A549 (cell line): Measurements from ENCODE around the gene HMX1. TPM values are rescaled to one million over a fixed set of nuclear protein-coding genes. Genes with fewer than 3 reads are reported as not detected.

ENCODE experiments used
- ATAC-seq, 2 experiments: fragments of 200-7000 bp in 1 of 2; fragments of >200 bp in 1 of 2; cut with Nextera tagmentation in 1 of 2; cut with Tn5 transposase in 1 of 2; 3 replicates each; pipeline versions ENCODE4 v1.8.0 to v1.9.1; 2018 to 2020; ENCODE audit warnings: mild to moderate bottlenecking in 1 of 2, moderate library complexity in 1 of 2
- CTCF ChIA-PET: fragments of 300-600 bp; sonication (Branson Sonifier 250); formaldehyde crosslinking; extraction: SDS; loops from one replicate; lab custom pipeline; 2021; ENCODE audit warnings: antibody characterized with exemption, inconsistent platforms; lab: Yijun Ruan, JAX
- POLR2A ChIA-PET: fragments of 350-600 bp; formaldehyde crosslinking; extraction: SDS; loops from one replicate; lab custom pipeline; 2021; ENCODE audit warnings: antibody characterized with exemption, inconsistent platforms; lab: Yijun Ruan, JAX
- DNase-seq, 2 experiments: peaks; one replicate each; pipeline versions ENCODE4 v3.0.0 to v3.0.0-alpha.2; 2011 to 2016; ENCODE audit warnings: low read depth in 1 of 2, low spot score in 1 of 2
- FAIRE-seq: peaks from 2 replicates; lab custom pipeline; 2011; peaks lifted over from hg19 to GRCh38; lab: Jason Lieb, UNC
- H3K27ac ChIP-seq, 2 experiments: fragments of >200 bp; sonication (Bioruptor Twin); formaldehyde crosslinking; 3 replicates each; pipeline ENCODE4 v1.5.1; 2016 to 2017
- H3K4me1 ChIP-seq: fragments of >200 bp; sonication (Bioruptor Twin); formaldehyde crosslinking; 3 replicates; pipeline ENCODE4 v1.6.1; 2016
- H3K4me2 ChIP-seq: fragments of >200 bp; sonication (Bioruptor Twin); formaldehyde crosslinking; 3 replicates; pipeline ENCODE4 v1.6.1; 2016
- H3K4me3 ChIP-seq: fragments of >200 bp; sonication (Bioruptor Twin); formaldehyde crosslinking; 3 replicates; pipeline ENCODE4 v1.5.1; 2016
- H3K9me3 ChIP-seq: fragments of >200 bp; sonication (Bioruptor Twin); formaldehyde crosslinking; 3 replicates; pipeline ENCODE4 v1.6.1; 2016
- BHLHE40 ChIP-seq: IDR thresholded peaks from 2 replicates; pipeline ENCODE4 v1.6.1; 2012; ENCODE audit warnings: low read depth, low read length, inconsistent platforms
- CBX2 ChIP-seq: fragments of 200-600 bp; sonication (generic); IDR thresholded peaks from 2 replicates; pipeline ENCODE4 v1.6.1; 2016; ENCODE audit warnings: low read depth, mild to moderate bottlenecking, borderline replicate concordance
- CHD4 ChIP-seq: fragments of 200-600 bp; sonication (generic); IDR thresholded peaks from 2 replicates; pipeline ENCODE4 v1.6.1; 2016; ENCODE audit warnings: antibody characterized with exemption, mild to moderate bottlenecking, borderline replicate concordance
- EHF ChIP-seq: fragments of 250-450 bp; sonication (Bioruptor Pico); IDR thresholded peaks from 2 replicates; pipeline ENCODE4 v1.5.0; 2020; ENCODE audit warnings: mild to moderate bottlenecking
- EP300 ChIP-seq, 2 experiments: fragments of >200 bp; sonication (Bioruptor Twin); formaldehyde crosslinking; IDR thresholded peaks; 2 replicates in 1 of 2; 3 replicates in 1 of 2; pipeline ENCODE4 v1.6.1; 2016 to 2017
- FOSB ChIP-seq: fragments of 250-450 bp; sonication (Bioruptor Pico); IDR thresholded peaks from 2 replicates; pipeline ENCODE4 v1.5.0; 2020; ENCODE audit warnings: mild to moderate bottlenecking, moderate library complexity
- FOXS1 ChIP-seq: fragments of 250-450 bp; sonication (Bioruptor Pico); IDR thresholded peaks from 2 replicates; pipeline ENCODE4 v1.5.0; 2020; ENCODE audit warnings: mild to moderate bottlenecking, moderate library complexity
- HDAC2 ChIP-seq: fragments of 200-600 bp; sonication (generic); IDR thresholded peaks from 2 replicates; pipeline ENCODE4 v1.6.1; 2016
- HEYL ChIP-seq: fragments of 250-450 bp; sonication (Bioruptor Pico); IDR thresholded peaks from 2 replicates; pipeline ENCODE4 v1.8.0; 2021; ENCODE audit warnings: mild to moderate bottlenecking, moderate library complexity
- HOXA7 ChIP-seq: fragments of 250-450 bp; sonication (Bioruptor Pico); IDR thresholded peaks from 2 replicates; pipeline ENCODE4 v1.5.0; 2020; ENCODE audit warnings: mild to moderate bottlenecking, moderate library complexity
- HOXB13 ChIP-seq: fragments of 250-450 bp; sonication (Bioruptor Pico); IDR thresholded peaks from 2 replicates; pipeline ENCODE4 v1.5.0; 2020; ENCODE audit warnings: low read depth, mild to moderate bottlenecking, moderate library complexity
- HOXB5 ChIP-seq: fragments of 250-450 bp; sonication (Bioruptor Pico); IDR thresholded peaks from 2 replicates; pipeline ENCODE4 v1.5.0; 2020; ENCODE audit warnings: mild to moderate bottlenecking, moderate library complexity
- JUN ChIP-seq, 2 experiments: fragments of >200 bp; sonication (Bioruptor Twin); formaldehyde crosslinking; IDR thresholded peaks; 2 replicates in 1 of 2; 3 replicates in 1 of 2; pipeline ENCODE4 v1.6.1; 2016 to 2017
- KDM1A ChIP-seq: fragments of 200-600 bp; sonication (generic); IDR thresholded peaks from 2 replicates; pipeline ENCODE4 v1.6.1; 2016; ENCODE audit warnings: low read depth, mild to moderate bottlenecking
- NPAS2 ChIP-seq: fragments of 250-450 bp; sonication (Bioruptor Pico); IDR thresholded peaks from 2 replicates; pipeline ENCODE4 v1.8.0; 2022; ENCODE audit warnings: mild to moderate bottlenecking, moderate library complexity, borderline replicate concordance
- SREBF2 ChIP-seq: fragments of 450-650 bp; IDR thresholded peaks from 2 replicates; pipeline ENCODE4 v1.6.1; 2014; ENCODE audit warnings: mild to moderate bottlenecking, moderate library complexity
- TFCP2L1 ChIP-seq: fragments of 250-450 bp; sonication (Bioruptor Pico); IDR thresholded peaks from 2 replicates; pipeline ENCODE4 v1.5.0; 2021; ENCODE audit warnings: mild to moderate bottlenecking
- ZC3H11A ChIP-seq: fragments of 450-650 bp; IDR thresholded peaks from 2 replicates; pipeline ENCODE4 v1.6.1; 2014; ENCODE audit warnings: antibody characterized with exemption, mild to moderate bottlenecking
- ZNF302 ChIP-seq: fragments of 250-450 bp; sonication (Bioruptor Pico); IDR thresholded peaks from 2 replicates; pipeline ENCODE4 v1.9.0; 2021; ENCODE audit warnings: inconsistent platforms, mild to moderate bottlenecking, moderate library complexity
- WGBS: methylation state at CpG from one replicate; pipeline ENCODE4 v1.1.6; 2017; ENCODE audit errors: missing lambda C conversion rate; 5-methylcytosine and 5-hydroxymethylcytosine counted together
- polyA plus RNA-seq, 4 experiments: library from polyadenylated mRNA; depleted of rRNA in 3 of 4; stranded (reverse); fragments of >200 nt; fragmentation: RNase III in 1 of 4; extraction: RNeasy Plus Mini Kit Qiagen cat#74134 plus additional on column Dnase treatment in 1 of 4; gene quantifications; 2 replicates in 3 of 4; 3 replicates in 1 of 4; pipeline ENCODE4 v1.2.3, GENCODE V29; 2011 to 2017
- TF ChIP-seq, protein P1 (sequence below): fragments of >200 bp; sonication (Bioruptor Twin); formaldehyde crosslinking; IDR thresholded peaks from 2 replicates; pipeline ENCODE4 v1.6.1; 2016
- TF ChIP-seq, protein P2 (sequence below): fragments of 450-650 bp; IDR thresholded peaks from 2 replicates; pipeline ENCODE4 v1.6.1; 2014; ENCODE audit warnings: antibody characterized with exemption
- TF ChIP-seq, protein P3 (sequence below): fragments of 200-600 bp; sonication (generic); IDR thresholded peaks from 2 replicates; pipeline ENCODE4 v1.6.1; 2016; ENCODE audit warnings: antibody characterized with exemption, mild to moderate bottlenecking, moderate library complexity
- TF ChIP-seq, protein P4 (sequence below): fragments of >200 bp; sonication (Bioruptor Twin); formaldehyde crosslinking; IDR thresholded peaks from 3 replicates; pipeline ENCODE4 v1.5.1; 2016
- TF ChIP-seq, protein P5 (sequence below): IDR thresholded peaks from 2 replicates; pipeline ENCODE4 v1.6.1; 2012

The HMX1 gene
- polyA plus RNA-seq, 2 of the 4 experiments (the other 2 are of a cell fraction) = 0.06 TPM; not detected in 1

DNA sequence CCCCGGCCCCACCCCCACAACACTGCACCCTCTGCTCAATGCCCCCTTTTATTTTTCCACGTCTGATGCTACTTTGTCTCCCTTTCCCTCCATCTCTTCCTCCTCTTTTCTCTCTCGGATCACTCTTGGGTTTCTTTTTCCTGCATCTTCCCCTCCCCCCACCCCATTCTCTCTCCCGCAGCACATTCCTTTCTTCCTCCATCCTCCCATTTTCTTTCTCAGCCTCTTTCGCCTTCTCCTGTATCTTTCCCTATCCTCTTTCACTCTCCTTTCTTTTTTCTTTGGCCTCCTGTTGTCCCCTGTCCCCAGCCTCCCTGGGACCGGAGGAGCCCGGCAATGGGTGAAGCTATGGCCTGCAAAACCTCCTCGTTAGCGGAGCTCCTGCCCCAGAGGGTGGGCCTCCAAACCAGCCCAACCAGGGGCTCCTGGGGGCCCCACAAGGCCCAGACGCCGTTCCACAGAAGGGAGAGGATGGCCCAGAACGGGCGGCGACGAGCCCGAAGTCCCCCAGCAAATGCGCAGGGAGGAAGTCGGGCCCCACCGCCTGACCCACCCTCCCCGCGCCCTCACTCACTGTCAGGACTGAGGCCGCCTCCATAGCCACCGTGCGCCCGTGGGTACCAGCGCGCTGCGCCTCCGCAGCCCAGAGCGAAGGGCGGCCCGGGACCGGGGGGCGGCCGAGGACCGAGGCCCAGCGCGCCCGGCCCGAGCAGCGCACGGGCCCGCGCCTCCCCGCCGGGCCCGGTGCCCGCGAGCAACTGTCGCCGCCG is 807 bp downstream of the HMX1 start:
- 0 out of 3 replicates have a peak, but pooled peaks cover 3% of the 10 kb centered on the region for H3K4me1 ChIP-seq
- H3K9me3 ChIP-seq = no peaks in the 10 kb centered on the region
- peak overlapping the region; percentile 45 for H3K4me3 ChIP-seq
- TF ChIP-seq, protein P1, sequence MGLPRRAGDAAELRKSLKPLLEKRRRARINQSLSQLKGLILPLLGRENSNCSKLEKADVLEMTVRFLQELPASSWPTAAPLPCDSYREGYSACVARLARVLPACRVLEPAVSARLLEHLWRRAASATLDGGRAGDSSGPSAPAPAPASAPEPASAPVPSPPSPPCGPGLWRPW = no peak
- TF ChIP-seq CHD4 (no peak), HOXB5 (CRISPR knock-in tag) (no peak), NPAS2 (CRISPR knock-in tag) (no peak), HOXB13 (CRISPR knock-in tag) (no peak), CBX2 (no peak), EHF (CRISPR knock-in tag) (no peak), EP300 (IDR thresholded peaks at IDR 0.05) (no peak), BHLHE40 (no peak), SREBF2 (no peak)
- TF ChIP-seq, protein P2, sequence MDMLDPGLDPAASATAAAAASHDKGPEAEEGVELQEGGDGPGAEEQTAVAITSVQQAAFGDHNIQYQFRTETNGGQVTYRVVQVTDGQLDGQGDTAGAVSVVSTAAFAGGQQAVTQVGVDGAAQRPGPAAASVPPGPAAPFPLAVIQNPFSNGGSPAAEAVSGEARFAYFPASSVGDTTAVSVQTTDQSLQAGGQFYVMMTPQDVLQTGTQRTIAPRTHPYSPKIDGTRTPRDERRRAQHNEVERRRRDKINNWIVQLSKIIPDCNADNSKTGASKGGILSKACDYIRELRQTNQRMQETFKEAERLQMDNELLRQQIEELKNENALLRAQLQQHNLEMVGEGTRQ = no peak
- TF ChIP-seq, protein P3, sequence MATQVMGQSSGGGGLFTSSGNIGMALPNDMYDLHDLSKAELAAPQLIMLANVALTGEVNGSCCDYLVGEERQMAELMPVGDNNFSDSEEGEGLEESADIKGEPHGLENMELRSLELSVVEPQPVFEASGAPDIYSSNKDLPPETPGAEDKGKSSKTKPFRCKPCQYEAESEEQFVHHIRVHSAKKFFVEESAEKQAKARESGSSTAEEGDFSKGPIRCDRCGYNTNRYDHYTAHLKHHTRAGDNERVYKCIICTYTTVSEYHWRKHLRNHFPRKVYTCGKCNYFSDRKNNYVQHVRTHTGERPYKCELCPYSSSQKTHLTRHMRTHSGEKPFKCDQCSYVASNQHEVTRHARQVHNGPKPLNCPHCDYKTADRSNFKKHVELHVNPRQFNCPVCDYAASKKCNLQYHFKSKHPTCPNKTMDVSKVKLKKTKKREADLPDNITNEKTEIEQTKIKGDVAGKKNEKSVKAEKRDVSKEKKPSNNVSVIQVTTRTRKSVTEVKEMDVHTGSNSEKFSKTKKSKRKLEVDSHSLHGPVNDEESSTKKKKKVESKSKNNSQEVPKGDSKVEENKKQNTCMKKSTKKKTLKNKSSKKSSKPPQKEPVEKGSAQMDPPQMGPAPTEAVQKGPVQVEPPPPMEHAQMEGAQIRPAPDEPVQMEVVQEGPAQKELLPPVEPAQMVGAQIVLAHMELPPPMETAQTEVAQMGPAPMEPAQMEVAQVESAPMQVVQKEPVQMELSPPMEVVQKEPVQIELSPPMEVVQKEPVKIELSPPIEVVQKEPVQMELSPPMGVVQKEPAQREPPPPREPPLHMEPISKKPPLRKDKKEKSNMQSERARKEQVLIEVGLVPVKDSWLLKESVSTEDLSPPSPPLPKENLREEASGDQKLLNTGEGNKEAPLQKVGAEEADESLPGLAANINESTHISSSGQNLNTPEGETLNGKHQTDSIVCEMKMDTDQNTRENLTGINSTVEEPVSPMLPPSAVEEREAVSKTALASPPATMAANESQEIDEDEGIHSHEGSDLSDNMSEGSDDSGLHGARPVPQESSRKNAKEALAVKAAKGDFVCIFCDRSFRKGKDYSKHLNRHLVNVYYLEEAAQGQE = no peak
- TF ChIP-seq, protein P4, sequence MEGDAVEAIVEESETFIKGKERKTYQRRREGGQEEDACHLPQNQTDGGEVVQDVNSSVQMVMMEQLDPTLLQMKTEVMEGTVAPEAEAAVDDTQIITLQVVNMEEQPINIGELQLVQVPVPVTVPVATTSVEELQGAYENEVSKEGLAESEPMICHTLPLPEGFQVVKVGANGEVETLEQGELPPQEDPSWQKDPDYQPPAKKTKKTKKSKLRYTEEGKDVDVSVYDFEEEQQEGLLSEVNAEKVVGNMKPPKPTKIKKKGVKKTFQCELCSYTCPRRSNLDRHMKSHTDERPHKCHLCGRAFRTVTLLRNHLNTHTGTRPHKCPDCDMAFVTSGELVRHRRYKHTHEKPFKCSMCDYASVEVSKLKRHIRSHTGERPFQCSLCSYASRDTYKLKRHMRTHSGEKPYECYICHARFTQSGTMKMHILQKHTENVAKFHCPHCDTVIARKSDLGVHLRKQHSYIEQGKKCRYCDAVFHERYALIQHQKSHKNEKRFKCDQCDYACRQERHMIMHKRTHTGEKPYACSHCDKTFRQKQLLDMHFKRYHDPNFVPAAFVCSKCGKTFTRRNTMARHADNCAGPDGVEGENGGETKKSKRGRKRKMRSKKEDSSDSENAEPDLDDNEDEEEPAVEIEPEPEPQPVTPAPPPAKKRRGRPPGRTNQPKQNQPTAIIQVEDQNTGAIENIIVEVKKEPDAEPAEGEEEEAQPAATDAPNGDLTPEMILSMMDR = no peak
- TF ChIP-seq, protein P5, sequence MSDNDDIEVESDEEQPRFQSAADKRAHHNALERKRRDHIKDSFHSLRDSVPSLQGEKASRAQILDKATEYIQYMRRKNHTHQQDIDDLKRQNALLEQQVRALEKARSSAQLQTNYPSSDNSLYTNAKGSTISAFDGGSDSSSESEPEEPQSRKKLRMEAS = no peak
- peak overlapping the region; percentile 77 for H3K4me2 ChIP-seq
- 13% methylated on average over 6 of the region's 52 CpGs for WGBS
- POLR2A ChIA-PET = no interaction called here
- ATAC-seq (no peak), DNase-seq (no peak), FAIRE-seq (no peak)
- H3K27ac ChIP-seq = no peak overlapping the region
- CTCF ChIA-PET = interaction anchor here (0.6 kb wide), 1 partner anchor 211 kb away, joined by 3 read pairs; no protein-coding TSS in a partner anchor

DNA sequence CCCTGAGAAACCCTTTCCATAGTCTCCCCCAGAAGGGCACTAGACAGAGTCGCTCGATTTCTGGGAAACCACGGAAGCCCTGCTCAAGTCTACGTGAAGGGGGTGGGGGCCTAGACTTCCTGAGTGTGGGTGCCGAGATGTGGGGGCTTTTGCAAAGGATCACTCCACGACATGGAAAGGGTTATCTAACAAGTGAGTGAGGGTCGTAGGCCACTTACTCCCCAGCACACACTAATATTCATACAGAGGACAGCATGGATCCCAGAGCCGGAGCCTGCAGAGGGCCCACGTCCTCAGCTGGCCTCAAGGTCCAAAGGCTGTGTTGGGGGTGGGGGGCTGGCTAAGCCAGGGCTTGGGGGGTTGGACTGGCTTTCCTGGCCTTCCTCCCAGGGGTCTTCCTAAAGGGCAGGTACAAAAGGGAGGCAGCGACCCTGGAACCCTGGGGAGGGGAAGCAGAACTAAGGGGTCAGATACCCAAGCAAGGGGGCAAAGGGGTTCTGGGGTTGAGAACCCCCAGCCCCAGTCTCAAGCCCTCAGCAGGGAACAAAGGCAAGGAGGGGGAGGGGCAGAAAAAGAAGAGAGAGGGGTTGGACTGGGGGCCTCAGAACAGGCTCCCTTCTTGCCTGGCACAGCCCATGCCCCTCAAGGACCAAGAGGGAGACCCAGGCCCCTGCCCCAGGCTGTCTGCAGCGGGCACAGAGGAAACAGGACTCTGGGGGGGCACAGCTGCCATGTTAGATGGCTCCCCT is 1.6 kb downstream of the HMX1 start:
- Histone ChIP-seq H3K4me1 (0 out of 3 replicates have a peak, but pooled peaks cover 3% of the 10 kb centered on the region), H3K9me3 (no peaks in the 10 kb centered on the region), H3K4me3 (no peak overlapping the region), H3K27ac (no peak overlapping the region), H3K4me2 (no peak overlapping the region)
- FAIRE-seq = no peak
- 23% methylated on average over 5 of the region's 11 CpGs for whole genome bisulfite sequencing
- ChIA-PET POLR2A (no interaction called here), CTCF (interaction anchor here (0.6 kb wide), 1 partner anchor 210 kb away, joined by 3 read pairs; no protein-coding TSS in a partner anchor)
- DNase-seq = no peak
- ATAC-seq = no peak
- TF ChIP-seq BHLHE40 (no peak), KDM1A (no peak), FOSB (no peak), HDAC2 (no peak), SREBF2 (no peak), HOXB5 (CRISPR knock-in tag) (no peak), JUN (IDR thresholded peaks at IDR 0.05) (no peak), HOXA7 (CRISPR knock-in tag) (no peak), ZC3H11A (no peak), TFCP2L1 (CRISPR knock-in tag) (no peak), HEYL (CRISPR knock-in tag) (no peak), ZNF302 (no peak), FOXS1 (CRISPR knock-in tag) (no peak)
- TF ChIP-seq, protein P3 = no peak
- TF ChIP-seq, protein P5 = no peak
